Measurements from ENCODE around the gene ALOX5.

ALOX5 gene

DNA sequence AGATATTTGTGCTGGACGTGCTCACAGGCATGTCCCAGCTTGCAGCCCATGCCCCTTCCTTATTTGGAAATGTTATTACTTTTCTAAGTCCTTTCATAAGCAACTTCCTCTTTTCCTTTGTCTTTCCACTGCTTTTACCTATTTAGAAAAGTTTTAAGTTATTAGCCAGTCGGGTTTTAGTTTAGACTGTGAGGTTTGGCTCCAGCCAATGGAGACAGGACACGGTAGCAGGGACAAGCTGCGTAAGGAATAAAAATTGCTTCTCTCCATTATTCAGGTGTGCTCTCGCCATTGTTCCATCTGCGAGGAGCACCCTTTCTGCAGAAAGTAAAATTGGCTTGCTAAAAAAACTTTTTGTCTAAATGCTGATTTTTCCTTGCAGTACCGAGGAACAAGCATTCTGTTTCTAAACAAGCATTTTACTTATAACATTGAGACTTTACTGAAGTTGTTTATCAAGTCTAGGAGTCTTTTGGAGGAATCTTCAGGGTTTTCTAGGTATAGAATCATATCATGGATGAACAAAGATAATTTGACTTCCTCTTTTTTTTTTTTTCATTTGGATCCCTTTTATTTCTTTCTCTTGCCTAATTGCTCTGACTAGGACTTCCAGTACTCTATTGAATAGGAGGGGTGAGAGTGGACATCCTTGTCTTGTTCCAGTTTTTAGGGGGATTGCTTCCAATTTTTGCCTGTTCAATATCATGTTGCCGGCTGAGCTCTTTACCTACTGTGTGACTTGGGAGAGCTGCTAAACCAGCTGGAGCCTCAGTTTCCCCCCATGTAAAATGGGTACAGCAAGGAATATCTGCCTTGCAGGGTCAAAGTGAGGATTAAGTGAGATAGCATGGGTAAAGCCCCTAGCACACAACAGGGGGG lies 63.8 kb downstream of the ALOX5 start:
- H3K4me3 ChIP-seq (ENCODE audit: low read length) = no peak overlapping the region
- DNase-seq (ENCODE audit: low read depth, low spot score) = no peak

- no peak overlapping the region for H3K4me3 ChIP-seq (ENCODE audit: low read length)
- DNase-seq (ENCODE audit: low read depth, low spot score) = no peak
Measured at GRCh38 chr10:45438466-45439090, 64.6 kb downstream of the ALOX5 start.

DNA sequence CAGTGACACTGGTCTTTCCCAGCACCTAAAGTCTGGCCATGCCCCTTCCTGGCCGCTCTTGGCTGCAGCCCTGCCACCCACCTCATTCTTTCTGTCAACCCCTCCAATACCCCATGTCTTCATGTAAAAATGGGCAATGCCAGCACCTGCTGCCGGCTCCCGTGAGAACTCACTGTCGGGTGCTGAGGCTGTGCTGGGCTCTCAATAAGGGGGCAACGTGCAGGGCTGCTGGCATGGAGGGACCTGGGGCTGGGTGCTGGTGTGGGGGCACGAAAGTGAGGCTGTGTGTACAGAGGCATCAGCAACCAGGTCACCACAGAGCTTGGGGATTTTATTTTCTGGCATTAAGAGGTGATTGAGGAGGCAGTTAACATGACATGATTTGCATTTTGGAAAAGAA lies 65.3 kb downstream of the ALOX5 start:
- no peak for DNase-seq (ENCODE audit: low read depth, low spot score)
- no peak overlapping the region for H3K4me3 ChIP-seq (ENCODE audit: low read length)

GRCh38 chr10:45439873-45440272 lies 65.9 kb downstream of the ALOX5 start:
- no peak overlapping the region for H3K4me3 ChIP-seq (ENCODE audit: low read length)
- DNase-seq (ENCODE audit: low read depth, low spot score) = no peak

GRCh38 chr10:45440511-45441062 lies 66.6 kb downstream of the ALOX5 start:
- no peak for DNase-seq (ENCODE audit: low read depth, low spot score)
- no peak overlapping the region for H3K4me3 ChIP-seq (ENCODE audit: low read length)

- H3K4me3 ChIP-seq (ENCODE audit: low read length) = no peak overlapping the region
- no peak for DNase-seq (ENCODE audit: low read depth, low spot score)
Measured at GRCh38 chr10:45441239-45442190, 67.5 kb downstream of the ALOX5 start.

- DNase-seq (ENCODE audit: low read depth, low spot score) = no peak
- no peak overlapping the region for H3K4me3 ChIP-seq (ENCODE audit: low read length)
Measured at GRCh38 chr10:45442251-45442650, 68.2 kb downstream of the ALOX5 start.

GRCh38 chr10:45442662-45443061 lies 68.6 kb downstream of the ALOX5 start:
- DNase-seq (ENCODE audit: low read depth, low spot score) = no peak
- no peak overlapping the region for H3K4me3 ChIP-seq (ENCODE audit: low read length)

GRCh38 chr10:45443101-45444009 lies 69.3 kb downstream of the ALOX5 start:
- H3K4me3 ChIP-seq (ENCODE audit: low read length) = no peak overlapping the region
- no peak for DNase-seq (ENCODE audit: low read depth, low spot score)

- H3K4me3 ChIP-seq (ENCODE audit: low read length) = no peak overlapping the region
- DNase-seq (ENCODE audit: low read depth, low spot score) = no peak
Measured at GRCh38 chr10:45444022-45444421, 70.0 kb downstream of the ALOX5 start.

- no peak overlapping the region for H3K4me3 ChIP-seq (ENCODE audit: low read length)
- DNase-seq (ENCODE audit: low read depth, low spot score) = no peak
Measured at GRCh38 chr10:45444976-45445898, 71.2 kb downstream of the ALOX5 start.

DNA sequence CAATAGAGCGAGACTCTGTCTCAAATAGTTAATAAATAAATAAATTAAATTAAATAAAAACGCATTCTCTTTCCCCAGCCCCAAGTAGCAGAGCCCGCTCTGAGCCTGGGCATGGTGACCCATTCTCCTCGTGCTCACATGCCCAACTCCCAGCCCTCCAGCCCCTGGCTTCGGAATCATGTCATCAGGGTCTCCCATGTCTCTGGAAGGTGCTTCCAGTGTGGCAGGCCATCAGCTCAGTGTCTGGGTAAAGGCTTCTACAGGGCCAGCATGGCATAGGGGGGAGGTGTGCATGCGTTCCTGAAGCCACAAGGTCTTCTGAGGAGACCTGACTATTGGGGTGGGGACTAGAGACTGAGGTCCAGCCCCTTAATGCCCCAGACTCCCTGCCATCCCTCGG lies 72.8 kb downstream of the ALOX5 start:
- no peak for DNase-seq (ENCODE audit: low read depth, low spot score)
- no peak overlapping the region for H3K4me3 ChIP-seq (ENCODE audit: low read length)

GRCh38 chr10:45447416-45447815 lies 73.4 kb downstream of the ALOX5 start:
- H3K4me3 ChIP-seq (ENCODE audit: low read length) = no peak overlapping the region
- DNase-seq (ENCODE audit: low read depth, low spot score) = no peak

DNA sequence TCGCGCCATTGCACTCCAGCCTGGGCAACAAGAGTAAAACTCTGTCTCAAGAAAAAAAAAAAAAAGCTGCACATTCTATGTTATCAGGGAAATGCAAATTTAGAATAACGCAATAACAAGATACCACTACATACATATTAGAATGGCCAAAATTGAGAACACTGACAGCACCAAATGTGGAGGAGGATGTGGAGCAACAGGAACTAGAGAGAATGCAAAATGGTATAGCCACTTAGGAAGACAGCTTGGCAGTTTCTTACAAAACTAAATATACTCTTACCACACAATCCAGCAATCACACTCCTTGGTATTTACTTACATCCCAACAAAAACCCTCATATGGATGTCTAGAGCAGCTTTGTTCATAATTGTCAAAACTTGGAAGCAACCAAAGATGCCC lies 76.8 kb downstream of the ALOX5 start:
- DNase-seq (ENCODE audit: low read depth, low spot score) = no peak
- H3K4me3 ChIP-seq (ENCODE audit: low read length) = no peak overlapping the region

DNA sequence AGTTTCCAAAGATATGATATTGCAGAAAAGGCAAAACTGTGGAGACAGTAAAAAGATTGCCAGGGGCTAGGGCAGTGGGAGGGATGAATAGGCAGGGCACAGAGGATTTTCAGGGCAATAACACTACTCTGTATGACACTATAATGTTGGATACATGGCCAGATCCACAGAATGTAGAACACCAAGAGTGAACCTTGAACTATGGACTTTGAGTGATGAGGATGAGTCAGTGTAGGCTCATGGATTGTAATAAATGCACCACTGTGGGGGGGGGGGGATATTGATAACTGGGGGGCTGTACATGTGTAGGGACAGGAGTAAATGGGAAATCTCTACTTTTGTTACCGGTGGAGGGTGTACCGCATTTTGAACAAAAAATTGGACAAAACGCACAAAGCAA lies 77.4 kb downstream of the ALOX5 start:
- H3K4me3 ChIP-seq (ENCODE audit: low read length) = no peak overlapping the region
- DNase-seq (ENCODE audit: low read depth, low spot score) = no peak

- no peak for DNase-seq (ENCODE audit: low read depth, low spot score)
- no peak overlapping the region for H3K4me3 ChIP-seq (ENCODE audit: low read length)
Measured at GRCh38 chr10:45452268-45452667, 78.3 kb downstream of the ALOX5 start.

DNA sequence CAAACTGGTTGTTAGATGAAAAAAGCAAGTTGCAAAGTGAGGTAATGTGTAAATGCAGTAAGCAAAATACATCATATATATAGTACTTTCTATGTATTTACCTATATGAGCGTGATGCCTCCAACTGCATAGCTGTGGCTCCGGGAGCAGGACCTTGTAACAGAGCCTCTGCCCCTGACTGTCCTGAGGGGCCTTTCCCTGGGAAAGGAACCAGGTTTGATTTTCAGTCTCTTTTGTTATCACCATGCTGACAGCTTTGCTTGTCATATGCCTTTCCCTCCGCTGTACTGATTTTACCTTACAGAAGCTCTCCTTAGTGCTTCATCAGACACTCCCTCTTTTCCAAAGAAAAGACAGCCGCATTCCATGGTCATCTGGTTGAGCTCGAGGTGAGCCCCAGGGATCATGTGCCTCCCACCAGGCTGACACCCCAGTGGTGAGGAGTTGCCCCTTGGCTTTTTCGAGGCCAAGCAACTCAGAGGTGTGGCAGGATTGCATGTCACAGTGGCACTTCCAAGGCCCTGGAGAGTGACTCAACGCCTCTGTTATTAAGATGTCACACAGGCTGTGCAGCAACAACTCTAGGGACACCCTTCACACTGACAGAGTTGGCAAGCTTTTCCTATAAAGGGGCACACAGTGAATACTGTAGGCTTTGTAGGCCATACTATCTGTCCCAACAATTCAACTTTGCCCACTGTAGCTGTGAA lies 78.9 kb downstream of the ALOX5 start:
- no peak for DNase-seq (ENCODE audit: low read depth, low spot score)
- H3K4me3 ChIP-seq (ENCODE audit: low read length) = no peak overlapping the region
